Measurements from ENCODE around the gene NFIX.

Gene NFIX

GRCh38 chr19:13069415-13070359, 74.4 kb downstream of the NFIX start:
- in situ Hi-C loops (cut with HindIII; ENCODE audit: low sequenced_read_pairs), result no loop called here

GRCh38 chr19:13070425-13071140, 75.3 kb downstream of the NFIX start:
- in situ Hi-C loops (cut with HindIII; ENCODE audit: low sequenced_read_pairs), result no loop called here

GRCh38 chr19:13071444-13072187, 76.3 kb downstream of the NFIX start:
- in situ Hi-C loops (cut with HindIII; ENCODE audit: low sequenced_read_pairs), result no loop called here

DNA sequence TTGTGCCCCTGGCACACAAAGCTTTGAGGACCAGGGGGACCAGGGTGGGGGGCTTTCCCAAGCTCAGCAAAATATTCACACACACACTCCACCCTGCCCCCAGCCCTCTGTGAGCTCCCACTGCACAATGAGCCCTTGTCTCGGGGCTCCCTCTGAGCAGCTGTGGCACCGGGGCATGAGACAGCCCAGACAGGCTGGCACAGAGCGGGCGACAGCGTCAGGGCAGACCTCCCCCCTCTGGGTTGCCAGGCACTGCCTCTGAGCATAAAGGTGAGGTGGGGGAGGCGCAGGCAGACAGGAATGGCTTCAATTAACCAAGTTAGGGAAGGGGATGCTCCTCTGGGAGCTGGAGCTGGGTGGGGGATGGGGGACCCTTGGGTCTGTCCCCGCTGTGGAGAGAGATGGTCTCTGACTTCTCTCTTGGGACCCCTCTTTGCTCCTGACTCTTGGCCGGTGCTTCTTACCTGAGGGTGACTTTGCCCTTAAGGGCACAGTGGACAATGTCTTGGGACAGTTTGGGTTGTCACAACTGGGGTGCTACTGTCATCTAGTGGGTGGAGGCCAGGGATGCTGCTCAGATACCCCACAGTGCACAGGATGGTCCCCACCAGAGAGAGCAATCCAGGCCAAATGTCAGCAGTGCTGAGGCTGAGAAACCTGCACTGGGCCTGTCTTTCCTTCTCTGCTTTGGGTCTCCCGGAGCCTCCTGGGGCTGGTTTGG, 77.1 kb downstream of the NFIX start:
- in situ Hi-C loops (cut with HindIII; ENCODE audit: low sequenced_read_pairs), result no loop called here

DNA sequence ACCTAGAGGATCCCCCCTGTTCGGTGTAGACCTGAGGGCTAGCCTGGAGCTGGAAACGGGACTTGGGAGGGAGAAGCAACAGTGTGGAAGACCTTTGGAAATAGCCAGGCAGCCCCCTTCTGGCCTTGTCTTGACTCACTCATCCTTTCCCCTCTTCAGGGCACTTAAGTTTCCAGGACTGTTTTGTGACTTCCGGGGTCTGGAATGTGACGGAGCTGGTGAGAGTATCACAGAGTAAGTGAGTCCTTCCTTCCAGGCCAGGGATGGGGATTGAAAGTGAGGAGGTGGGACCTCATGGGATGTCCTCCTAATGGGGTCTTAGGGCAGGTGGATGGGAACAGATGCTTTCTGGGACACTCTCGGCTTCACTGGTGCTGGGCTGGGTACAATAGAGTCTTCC, 78.0 kb downstream of the NFIX start:
- in situ Hi-C loops (cut with HindIII; ENCODE audit: low sequenced_read_pairs), result no loop called here

GRCh38 chr19:13074378-13074777, 79.1 kb downstream of the NFIX start:
- in situ Hi-C loops (cut with HindIII; ENCODE audit: low sequenced_read_pairs), result no loop called here

- in situ Hi-C loops (cut with HindIII; ENCODE audit: low sequenced_read_pairs), result no loop called here
Observed at GRCh38 chr19:13076320-13076719, 81.0 kb downstream of the NFIX start.

- in situ Hi-C loops (cut with HindIII; ENCODE audit: low sequenced_read_pairs), result no loop called here
Observed at GRCh38 chr19:13076787-13077186, 81.5 kb downstream of the NFIX start.

DNA sequence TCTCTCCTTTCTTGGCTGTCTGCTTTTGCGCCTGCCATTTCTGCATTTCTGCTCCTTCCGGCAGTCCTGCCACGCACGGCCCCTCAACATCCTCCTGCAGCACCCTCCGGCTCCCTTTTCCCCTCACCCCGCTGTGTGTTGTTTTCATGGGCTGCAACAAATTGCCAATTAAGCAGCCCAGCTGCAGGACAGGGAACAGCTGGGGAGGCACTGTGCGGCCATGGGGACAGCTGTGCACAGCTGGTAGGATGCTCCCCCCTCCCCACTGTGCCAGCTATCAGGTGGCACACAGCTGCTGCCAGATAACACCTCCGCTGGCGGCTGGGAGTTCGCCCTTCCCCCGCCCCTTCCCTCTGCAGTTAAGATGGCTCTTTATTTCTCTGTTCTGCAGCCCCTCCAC, 82.0 kb downstream of the NFIX start:
- in situ Hi-C loops (cut with HindIII; ENCODE audit: low sequenced_read_pairs), result no loop called here

DNA sequence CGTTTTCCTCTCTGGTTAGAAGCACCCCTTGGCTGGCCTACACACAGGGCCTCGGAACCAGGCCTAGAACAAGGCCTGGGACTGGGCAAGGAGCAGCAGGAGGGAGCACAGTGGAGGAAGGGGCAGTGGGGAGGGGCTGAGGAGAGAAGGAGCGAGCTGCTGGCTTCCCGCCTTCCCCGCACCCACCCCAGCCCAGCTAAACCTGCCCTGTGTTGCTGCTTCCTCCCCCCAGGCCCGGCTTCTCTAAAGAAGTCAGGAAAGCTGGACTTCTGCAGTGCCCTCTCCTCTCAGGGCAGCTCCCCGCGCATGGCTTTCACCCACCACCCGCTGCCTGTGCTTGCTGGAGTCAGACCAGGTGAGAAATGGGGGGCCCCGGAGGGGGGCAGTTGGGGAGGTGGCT, 83.1 kb downstream of the NFIX start:
- in situ Hi-C loops (cut with HindIII; ENCODE audit: low sequenced_read_pairs), result no loop called here

DNA sequence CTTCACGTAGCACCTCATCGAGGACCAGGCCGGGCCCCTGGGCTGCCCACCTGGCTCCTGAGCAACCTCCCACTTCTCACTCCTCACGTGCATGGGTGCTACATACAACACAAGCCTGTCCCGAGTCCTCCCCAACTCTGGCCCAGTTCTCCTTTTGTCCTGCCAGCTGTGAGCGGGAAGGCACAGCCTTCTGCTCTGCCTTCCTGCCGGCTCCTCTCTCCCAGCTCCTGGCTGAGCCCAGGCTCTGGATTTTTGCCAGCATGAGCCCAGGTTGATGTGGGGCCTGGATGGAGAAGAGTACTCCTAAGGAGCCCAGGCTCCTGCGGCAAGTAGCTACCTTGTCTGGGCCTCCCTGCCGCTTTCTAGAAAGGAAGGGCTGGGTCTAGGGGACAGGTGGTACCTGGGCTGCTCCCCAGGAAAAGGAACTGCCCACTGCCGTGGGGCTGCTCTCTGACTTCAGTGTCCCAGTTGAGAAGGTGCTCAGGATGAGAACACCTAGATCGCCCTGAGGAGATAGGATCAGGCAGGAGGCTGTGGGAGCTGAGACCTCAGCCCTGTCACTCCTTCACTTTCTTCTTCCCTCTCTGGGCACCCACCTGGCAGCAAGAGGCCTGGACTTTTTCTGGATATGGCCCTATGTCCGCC, 83.7 kb downstream of the NFIX start:
- in situ Hi-C loops (cut with HindIII; ENCODE audit: low sequenced_read_pairs), result no loop called here

GRCh38 chr19:13079542-13079986, 84.3 kb downstream of the NFIX start:
- in situ Hi-C loops (cut with HindIII; ENCODE audit: low sequenced_read_pairs), result no loop called here

- in situ Hi-C loops (cut with HindIII; ENCODE audit: low sequenced_read_pairs), result loop anchor here (5.0 kb wide), 1 partner anchor 45 kb away; no protein-coding TSS in a partner anchor
Observed at GRCh38 chr19:13082192-13083007, 87.1 kb downstream of the NFIX start.

DNA sequence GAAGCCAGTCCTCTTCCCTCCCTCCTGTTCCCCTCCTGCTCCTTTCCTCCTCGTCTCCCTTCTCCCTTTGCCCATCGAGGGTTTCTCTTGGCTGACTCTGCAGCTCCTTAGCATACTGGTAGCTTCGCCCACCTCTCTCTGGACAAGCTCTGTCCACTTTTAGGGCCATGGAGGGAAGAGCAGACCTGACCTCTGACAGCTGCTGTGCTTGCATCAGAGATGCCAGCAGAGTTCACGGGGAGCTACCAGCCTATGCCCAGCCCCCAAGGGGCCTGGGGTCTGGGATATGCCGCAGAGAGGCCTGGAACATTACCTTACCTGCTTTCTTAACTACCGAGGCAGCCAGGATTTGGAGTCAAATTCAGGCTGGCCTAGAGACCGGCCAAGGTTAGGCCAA, 87.7 kb downstream of the NFIX start:
- in situ Hi-C loops (cut with HindIII; ENCODE audit: low sequenced_read_pairs), result loop anchor here (5.0 kb wide), 1 partner anchor 46 kb away; no protein-coding TSS in a partner anchor

- in situ Hi-C loops (cut with HindIII; ENCODE audit: low sequenced_read_pairs), result loop anchor here (5.0 kb wide), 1 partner anchor 46 kb away; no protein-coding TSS in a partner anchor
Observed at GRCh38 chr19:13083627-13084026, 88.4 kb downstream of the NFIX start.

DNA sequence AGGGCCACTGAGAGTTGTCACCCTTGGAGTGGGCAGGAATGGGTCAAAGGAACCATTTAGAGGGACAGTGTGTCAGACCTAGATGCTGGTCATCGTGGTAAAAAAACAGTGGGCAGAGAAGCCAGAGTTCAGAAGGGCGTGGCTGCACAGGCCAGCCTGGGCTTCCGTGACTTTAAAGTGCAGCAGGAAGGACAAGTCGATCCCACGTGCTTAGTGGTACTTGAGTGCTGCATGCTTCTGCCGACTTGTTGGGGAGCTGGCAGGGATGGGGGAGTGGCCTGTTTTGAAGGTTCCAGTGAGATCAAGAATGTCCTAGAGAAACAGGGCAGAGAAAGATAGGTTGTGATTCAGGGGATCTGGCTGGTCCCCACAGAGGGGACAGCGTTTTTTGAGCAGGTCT, 90.4 kb downstream of the NFIX start:
- in situ Hi-C loops (cut with HindIII; ENCODE audit: low sequenced_read_pairs), result no loop called here

GRCh38 chr19:13086341-13086740, 91.1 kb downstream of the NFIX start:
- in situ Hi-C loops (cut with HindIII; ENCODE audit: low sequenced_read_pairs), result no loop called here

DNA sequence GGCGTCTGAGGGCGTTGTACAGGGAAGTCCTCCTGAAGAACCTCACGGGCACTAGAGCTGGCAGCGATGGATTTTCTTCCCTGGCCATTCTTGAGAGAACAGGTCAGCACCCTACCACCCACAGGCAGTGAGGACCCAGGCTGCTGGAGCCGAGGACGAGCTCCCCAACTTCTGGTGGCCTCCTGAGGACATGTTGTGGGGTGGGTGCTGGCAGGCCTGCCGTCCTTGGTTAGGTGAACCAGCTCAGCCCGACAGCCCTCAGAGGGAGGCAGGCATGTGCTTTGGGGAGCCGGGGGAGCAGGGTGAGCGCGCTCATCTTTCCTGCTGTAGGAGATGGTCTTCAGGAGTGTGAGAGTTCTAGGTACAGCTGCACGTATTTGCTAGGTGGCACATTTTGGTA, 92.0 kb downstream of the NFIX start:
- in situ Hi-C loops (cut with HindIII; ENCODE audit: low sequenced_read_pairs), result no loop called here
